Activated CD4-positive, alpha-beta T cell treated with anti-CD3 and anti-CD28 coated beads, Interleukin-2, amount 10 ng/mL, durations not matched to agents 7 days and 5 days (primary cell): ENCODE results near the gene INSYN1. TPM values are rescaled to one million over a fixed set of nuclear protein-coding genes. Genes with fewer than 3 reads are reported as not detected.
"Not testable (repeated sequence)": the region's sequence is repeated elsewhere in the genome, so short reads cannot be mapped to it uniquely, and the experiment has no call there.

ENCODE experiments used
- CTCF ChIA-PET: fragments of 350-600 bp; sonication (Branson Sonifier 250); formaldehyde crosslinking; loops from one replicate; lab custom pipeline; 2021; ENCODE audit warnings: antibody characterized with exemption; lab: Charles Lee
- POLR2A ChIA-PET: fragments of 350-600 bp; sonication (Branson Sonifier 250); formaldehyde crosslinking; loops from one replicate; lab custom pipeline; 2021; ENCODE audit warnings: antibody characterized with exemption; lab: Charles Lee
- DNase-seq: peaks from one replicate; pipeline ENCODE4 v3.0.0-alpha.2; 2020
- H3K27ac Mint-ChIP-seq: one replicate; pipeline ENCODE4 v1.8.0; 2021; ENCODE audit warnings: mild to moderate bottlenecking, moderate library complexity, mixed read lengths
- H3K27me3 Mint-ChIP-seq: one replicate; pipeline ENCODE4 v1.8.0; 2021; ENCODE audit warnings: mixed read lengths
- H3K36me3 Mint-ChIP-seq: one replicate; pipeline ENCODE4 v1.8.0; 2021; ENCODE audit warnings: low read depth, mixed read lengths
- H3K4me1 Mint-ChIP-seq: one replicate; pipeline ENCODE4 v1.8.0; 2021; ENCODE audit warnings: mixed read lengths
- H3K4me3 Mint-ChIP-seq: one replicate; pipeline ENCODE4 v1.8.0; 2021; ENCODE audit warnings: mild to moderate bottlenecking, moderate library complexity, mixed read lengths
- H3K9me3 Mint-ChIP-seq: one replicate; pipeline ENCODE4 v1.8.0; 2021; ENCODE audit warnings: mixed read lengths
- total RNA-seq, 2 experiments: library from RNA; stranded (reverse); gene quantifications; one replicate each; pipeline ENCODE4 v1.2.3, GENCODE V29; 2021

Gene INSYN1
- total RNA-seq, 2 experiments from 2014 or later = not detected

DNA sequence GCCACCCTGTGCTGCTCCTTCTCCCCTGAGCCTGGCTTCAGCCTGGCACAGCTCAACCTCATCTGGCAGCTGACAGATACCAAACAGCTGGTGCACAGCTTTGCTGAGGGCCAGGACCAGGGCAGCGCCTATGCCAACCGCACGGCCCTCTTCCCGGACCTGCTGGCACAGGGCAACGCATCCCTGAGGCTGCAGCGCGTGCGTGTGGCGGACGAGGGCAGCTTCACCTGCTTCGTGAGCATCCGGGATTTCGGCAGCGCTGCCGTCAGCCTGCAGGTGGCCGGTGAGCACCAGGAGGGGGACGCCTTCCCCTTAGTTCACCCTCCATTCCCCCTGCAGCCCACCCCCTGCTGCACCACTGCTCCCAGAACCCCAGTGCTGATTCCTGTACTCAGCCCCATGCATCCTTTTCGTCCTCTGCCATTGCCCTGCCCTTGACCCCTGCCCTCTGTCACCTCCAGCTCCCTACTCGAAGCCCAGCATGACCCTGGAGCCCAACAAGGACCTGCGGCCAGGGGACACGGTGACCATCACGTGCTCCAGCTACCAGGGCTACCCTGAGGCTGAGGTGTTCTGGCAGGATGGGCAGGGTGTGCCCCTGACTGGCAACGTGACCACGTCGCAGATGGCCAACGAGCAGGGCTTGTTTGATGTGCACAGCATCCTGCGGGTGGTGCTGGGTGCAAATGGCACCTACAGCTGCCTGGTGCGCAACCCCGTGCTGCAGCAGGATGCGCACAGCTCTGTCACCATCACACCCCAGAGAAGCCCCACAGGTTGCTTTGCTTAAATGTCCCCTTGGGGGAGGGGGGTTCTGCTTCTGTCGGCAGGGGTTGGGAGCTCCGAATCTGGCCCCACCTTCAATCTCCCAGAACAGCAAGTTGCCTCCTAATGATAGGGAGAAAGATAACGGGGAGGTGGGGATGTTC, 50.6 kb downstream of the INSYN1 start:
- POLR2A ChIA-PET, DNase-seq, H3K4me3 Mint-ChIP-seq, H3K36me3 Mint-ChIP-seq, H3K27ac Mint-ChIP-seq, H3K9me3 Mint-ChIP-seq: not testable (repeated sequence)
- CTCF ChIA-PET = interaction anchor here (0.6 to 8.8 kb wide), 6 partner anchors 9 to 97 kb away, joined by 3 to 94 read pairs (median 4); partner anchors contain the start of gene NPTN
- peaks cover 22% of the 10 kb centered on the region for H3K27me3 Mint-ChIP-seq
- peaks cover 16% of the 10 kb centered on the region for H3K4me1 Mint-ChIP-seq

DNA sequence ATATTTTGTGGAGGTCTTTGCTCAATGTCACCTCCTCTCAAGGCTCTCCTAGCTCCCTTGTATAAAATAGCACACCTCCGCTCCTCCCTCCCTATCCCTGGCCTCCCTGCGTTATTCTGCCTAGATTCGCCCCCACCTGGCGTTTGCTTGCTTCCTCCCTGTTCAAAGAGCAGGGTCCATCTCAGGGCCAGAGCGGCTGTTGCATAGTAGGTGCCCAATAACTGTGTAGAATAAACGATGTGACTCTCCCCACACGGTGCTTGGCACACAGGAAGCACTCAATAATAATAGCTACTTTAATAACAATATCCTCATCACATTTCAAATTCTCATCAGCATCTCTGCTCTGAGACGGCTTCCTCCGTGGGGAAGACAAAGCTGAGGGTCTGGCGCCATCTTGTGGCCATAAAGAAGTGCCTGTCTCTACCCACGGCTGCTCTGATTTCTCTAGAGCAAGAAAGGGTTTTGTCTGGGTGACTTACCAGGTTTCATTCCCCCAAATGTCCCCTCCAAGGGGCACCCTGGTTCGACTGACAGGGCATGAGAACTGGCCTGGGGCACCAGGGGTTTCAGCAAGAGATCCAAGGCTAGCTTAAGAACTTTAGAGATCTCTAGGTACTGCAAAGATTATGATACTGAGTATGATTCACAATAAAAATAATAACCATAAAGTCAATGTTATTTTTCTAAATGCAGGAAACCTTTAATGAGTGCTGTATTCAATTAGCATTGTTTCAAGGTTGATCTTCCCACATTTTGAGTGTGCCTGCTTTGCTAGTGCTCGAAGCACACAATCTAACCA, 52.9 kb downstream of the INSYN1 start:
- H3K36me3 Mint-ChIP-seq = no peaks in the 10 kb centered on the region
- H3K4me1 Mint-ChIP-seq = peaks cover 33% of the 10 kb centered on the region
- H3K4me3 Mint-ChIP-seq = no peak overlapping the region
- H3K27ac Mint-ChIP-seq = no peak overlapping the region
- peaks cover 34% of the 10 kb centered on the region for H3K27me3 Mint-ChIP-seq
- ChIA-PET CTCF (interaction anchor here (0.8 to 8.8 kb wide), 13 partner anchors 10 to 140 kb away, joined by 3 to 94 read pairs (median 5); partner anchors contain the start of genes CD276 and NPTN), POLR2A (no interaction called here)
- H3K9me3 Mint-ChIP-seq = no peaks in the 10 kb centered on the region
- DNase-seq = peak; percentile 84

DNA sequence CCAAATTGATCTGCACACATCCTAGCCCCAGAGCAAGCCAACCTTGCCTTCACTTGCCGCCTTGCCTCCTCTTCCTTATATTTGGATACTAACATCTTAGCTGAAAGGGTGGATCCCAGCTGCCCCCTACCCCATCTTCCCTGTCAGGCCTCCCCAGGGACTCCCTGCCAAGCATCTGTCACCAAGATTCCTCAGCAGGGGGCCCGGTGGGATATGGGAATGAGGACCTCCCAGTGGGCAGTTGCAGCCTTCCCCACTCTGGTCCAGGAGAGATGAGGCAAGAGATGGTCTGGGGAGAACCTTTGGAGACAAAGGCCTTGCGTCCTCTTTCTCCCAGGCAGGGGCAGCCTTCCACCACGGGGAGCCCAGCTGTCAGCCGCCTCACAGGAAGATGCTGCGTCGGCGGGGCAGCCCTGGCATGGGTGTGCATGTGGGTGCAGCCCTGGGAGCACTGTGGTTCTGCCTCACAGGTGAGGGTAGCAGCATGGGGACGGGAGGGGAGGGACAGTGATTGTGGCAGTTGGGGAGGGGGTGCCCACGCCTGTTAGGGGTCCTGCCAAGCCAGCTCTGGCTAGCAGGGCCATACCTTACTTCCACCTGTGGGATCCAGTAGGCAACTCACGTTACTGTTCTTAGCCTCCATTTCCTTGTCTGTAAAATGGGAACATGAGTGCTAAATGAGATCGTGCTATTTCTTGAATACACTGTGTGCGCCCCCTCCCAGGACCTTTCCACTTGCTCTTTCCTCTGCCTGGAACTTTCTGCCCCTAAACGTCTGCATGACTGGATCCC, 53.7 kb downstream of the INSYN1 start:
- DNase-seq = no peak
- ChIA-PET CTCF (interaction anchor here (0.7 to 8.8 kb wide), 16 partner anchors 11 to 654 kb away, joined by 3 to 94 read pairs (median 4); partner anchors contain the start of genes CD276 and NPTN), POLR2A (no interaction called here)
- H3K9me3 Mint-ChIP-seq = no peaks in the 10 kb centered on the region
- peaks cover 40% of the 10 kb centered on the region for H3K27me3 Mint-ChIP-seq
- H3K36me3 Mint-ChIP-seq = no peaks in the 10 kb centered on the region
- H3K4me3 Mint-ChIP-seq = no peak overlapping the region
- H3K27ac Mint-ChIP-seq = no peak overlapping the region
- peaks cover 35% of the 10 kb centered on the region for H3K4me1 Mint-ChIP-seq

GRCh38 chr15:73697033-73697467, 56.1 kb downstream of the INSYN1 start:
- H3K36me3 Mint-ChIP-seq = no peaks in the 10 kb centered on the region
- H3K9me3 Mint-ChIP-seq = no peaks in the 10 kb centered on the region
- peaks cover 42% of the 10 kb centered on the region for H3K4me1 Mint-ChIP-seq
- no peak overlapping the region for H3K27ac Mint-ChIP-seq
- ChIA-PET CTCF (interaction anchor here (0.6 to 8.8 kb wide), 6 partner anchors 11 to 232 kb away, joined by 3 to 94 read pairs (median 6); partner anchors contain the start of genes CD276 and NPTN), POLR2A (interaction anchor here (0.6 kb wide), 1 partner anchor 456 kb away, joined by 8 read pairs; no protein-coding TSS in a partner anchor)
- H3K27me3 Mint-ChIP-seq = peaks cover 58% of the 10 kb centered on the region
- no peak overlapping the region for H3K4me3 Mint-ChIP-seq
- DNase-seq = peak; percentile 86

- no peak for DNase-seq
- Mint-ChIP-seq H3K27ac (no peak overlapping the region), H3K4me3 (no peak overlapping the region), H3K36me3 (no peaks in the 10 kb centered on the region), H3K4me1 (peaks cover 42% of the 10 kb centered on the region), H3K9me3 (no peaks in the 10 kb centered on the region), H3K27me3 (peaks cover 58% of the 10 kb centered on the region)
- ChIA-PET CTCF (interaction anchor here (0.6 to 8.8 kb wide), 6 partner anchors 11 to 232 kb away, joined by 3 to 94 read pairs (median 6); partner anchors contain the start of genes CD276 and NPTN), POLR2A (interaction anchor here (0.6 to 1.0 kb wide), 2 partner anchors 55 to 456 kb away, joined by 4 to 8 read pairs; no protein-coding TSS in a partner anchor)
These were observed 56.5 kb downstream of the INSYN1 start for GRCh38 chr15:73696641-73697001.

DNA sequence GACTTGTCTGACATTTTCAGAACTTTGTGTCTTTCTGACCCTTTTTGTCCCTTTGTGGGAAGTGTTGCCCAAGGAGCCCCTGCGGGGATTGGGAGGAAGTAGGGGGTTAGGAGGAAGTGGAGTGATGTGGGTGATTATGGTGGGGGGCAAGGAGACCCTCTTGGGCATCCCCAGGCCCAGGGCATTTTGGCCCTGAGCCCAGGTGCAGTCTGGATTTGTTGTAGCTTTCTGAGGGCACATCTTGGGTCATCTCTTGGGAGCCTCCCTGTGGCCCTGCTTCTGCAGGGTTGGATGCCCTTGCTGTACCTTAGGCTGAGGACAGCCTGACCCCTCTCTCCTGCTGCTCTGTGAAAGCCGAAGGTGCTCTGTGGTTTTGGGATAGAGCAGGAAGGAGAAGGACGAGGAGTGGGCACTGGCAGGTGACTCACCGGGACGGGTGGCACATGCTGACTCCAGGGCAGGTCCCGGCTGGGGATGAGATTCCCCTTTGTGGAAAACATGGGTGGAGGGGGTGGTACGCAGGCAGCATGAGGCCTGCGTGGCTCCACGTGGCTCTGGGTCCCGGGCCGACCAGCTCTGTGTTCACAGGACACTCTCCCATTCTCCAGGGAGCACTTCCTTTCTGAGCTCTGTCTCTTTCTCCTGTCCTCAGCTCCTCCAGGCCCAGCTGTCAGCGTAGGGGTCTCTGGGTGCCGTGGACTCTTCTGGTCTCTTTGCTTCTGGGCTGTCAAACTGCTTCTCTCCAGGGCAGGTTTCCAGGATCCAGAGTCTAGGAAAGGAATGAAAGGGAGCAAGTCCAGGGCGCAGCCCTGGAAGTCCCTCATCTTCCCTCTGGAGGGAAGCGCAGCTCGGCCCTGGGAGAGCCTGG, 57.1 kb downstream of the INSYN1 start:
- Mint-ChIP-seq H3K4me1 (peaks cover 42% of the 10 kb centered on the region), H3K36me3 (no peaks in the 10 kb centered on the region), H3K27ac (no peak overlapping the region), H3K9me3 (no peaks in the 10 kb centered on the region), H3K4me3 (no peak overlapping the region), H3K27me3 (peaks cover 55% of the 10 kb centered on the region)
- no peak for DNase-seq
- CTCF ChIA-PET = interaction anchor here (1.1 to 8.8 kb wide), 6 partner anchors 9 to 61 kb away, joined by 3 to 94 read pairs (median 8); partner anchors contain the start of genes CD276 and NPTN
- POLR2A ChIA-PET = interaction anchor here (1.0 kb wide), 1 partner anchor 55 kb away, joined by 4 read pairs; no protein-coding TSS in a partner anchor

GRCh38 chr15:73694419-73694818, 58.7 kb downstream of the INSYN1 start:
- peaks cover 48% of the 10 kb centered on the region for H3K27me3 Mint-ChIP-seq
- no peaks in the 10 kb centered on the region for H3K9me3 Mint-ChIP-seq
- no peak for DNase-seq
- H3K4me3 Mint-ChIP-seq = no peak overlapping the region
- POLR2A ChIA-PET = no interaction called here
- peaks cover 39% of the 10 kb centered on the region for H3K4me1 Mint-ChIP-seq
- CTCF ChIA-PET = interaction anchor here (1.0 to 8.8 kb wide), 5 partner anchors 8 to 225 kb away, joined by 5 to 94 read pairs (median 6); partner anchors contain the start of genes CD276 and NPTN
- no peaks in the 10 kb centered on the region for H3K36me3 Mint-ChIP-seq
- H3K27ac Mint-ChIP-seq = no peak overlapping the region

DNA sequence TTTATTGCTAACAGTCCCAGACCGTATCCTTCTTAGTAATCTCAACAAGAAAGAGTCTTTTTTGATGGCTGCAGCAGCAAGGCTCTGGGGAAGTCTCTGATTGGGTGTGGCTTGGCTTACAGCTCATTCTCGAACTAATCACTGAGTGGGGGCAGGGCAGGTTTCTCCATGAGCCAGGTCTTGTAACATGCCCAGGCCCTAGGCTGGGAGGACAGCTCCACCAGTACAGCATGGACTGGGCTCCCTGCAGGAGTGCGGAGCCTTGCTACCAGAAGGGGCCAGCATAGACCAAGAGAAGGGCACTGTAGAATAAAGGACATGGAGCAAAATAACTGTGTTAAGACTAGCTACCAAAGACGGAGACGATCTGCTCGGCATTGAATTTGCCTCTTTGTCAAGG, 61.8 kb downstream of the INSYN1 start:
- Mint-ChIP-seq H3K36me3 (no peaks in the 10 kb centered on the region), H3K27ac (no peak overlapping the region), H3K4me3 (no peak overlapping the region), H3K4me1 (peaks cover 18% of the 10 kb centered on the region), H3K9me3 (no peaks in the 10 kb centered on the region), H3K27me3 (peaks cover 46% of the 10 kb centered on the region)
- ChIA-PET CTCF (interaction anchor here (1.0 to 1.5 kb wide), 3 partner anchors 13 to 29 kb away, joined by 3 to 4 read pairs (median 4); no protein-coding TSS in a partner anchor), POLR2A (interaction anchor here (0.6 kb wide), 1 partner anchor 58 kb away, joined by 3 read pairs; no protein-coding TSS in a partner anchor)
- DNase-seq = no peak

- CTCF ChIA-PET = interaction anchor here (1.2 to 4.9 kb wide), 2 partner anchors 9 to 11 kb away, joined by 6 to 32 read pairs; no protein-coding TSS in a partner anchor
- POLR2A ChIA-PET = no interaction called here
- Mint-ChIP-seq H3K4me3 (no peak overlapping the region), H3K4me1 (peaks cover 4% of the 10 kb centered on the region), H3K27ac (no peak overlapping the region), H3K27me3 (peaks cover 47% of the 10 kb centered on the region), H3K36me3 (no peaks in the 10 kb centered on the region), H3K9me3 (no peaks in the 10 kb centered on the region)
- DNase-seq = no peak
These were observed 64.7 kb downstream of the INSYN1 start for GRCh38 chr15:73688455-73688854.

DNA sequence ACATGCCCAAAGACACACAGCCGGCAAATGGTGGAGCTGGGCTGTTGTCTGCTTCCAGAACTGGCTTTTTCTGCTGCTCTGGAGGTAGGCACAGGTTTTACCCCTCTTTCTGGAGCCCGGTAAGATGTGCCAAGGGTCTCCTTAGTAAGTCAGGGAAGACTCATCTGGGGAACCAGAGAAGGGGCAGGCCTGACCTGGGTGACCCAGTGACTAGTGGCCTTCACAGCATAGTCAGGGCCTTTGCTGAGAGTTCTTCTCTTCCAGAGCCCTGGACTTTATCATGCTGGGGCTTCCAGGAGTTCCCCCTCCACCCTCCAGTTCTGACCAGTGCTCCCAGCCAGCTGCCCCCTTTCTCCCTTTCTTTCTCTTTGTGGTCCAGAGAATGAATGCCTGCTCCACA, 65.8 kb downstream of the INSYN1 start:
- no peak overlapping the region for H3K27ac Mint-ChIP-seq
- H3K27me3 Mint-ChIP-seq = peaks cover 49% of the 10 kb centered on the region
- DNase-seq = no peak
- H3K4me1 Mint-ChIP-seq = peaks cover 3% of the 10 kb centered on the region
- H3K36me3 Mint-ChIP-seq = no peaks in the 10 kb centered on the region
- CTCF ChIA-PET = interaction anchor here (1.2 to 4.9 kb wide), 4 partner anchors 10 to 51 kb away, joined by 6 to 32 read pairs (median 8); no protein-coding TSS in a partner anchor
- H3K9me3 Mint-ChIP-seq = no peaks in the 10 kb centered on the region
- POLR2A ChIA-PET = no interaction called here
- no peak overlapping the region for H3K4me3 Mint-ChIP-seq
